H9 (cell line): ENCODE measurements around the gene ELOVL4. TPM values are rescaled to one million over a fixed set of nuclear protein-coding genes. Genes with fewer than 3 reads are reported as not detected.

Experiments
- DNase-seq: peaks from one replicate; pipeline ENCODE4 v3.0.0-alpha.2; 2017
- H2AFZ ChIP-seq: one replicate; pipeline ENCODE4 v1.6.1; 2013; ENCODE audit warnings: mild to moderate bottlenecking, low read length, control low read depth, moderate library complexity
- H2AK5ac ChIP-seq: 2 replicates; pipeline ENCODE4 v1.6.1; 2013; ENCODE audit warnings: low read length, control low read depth, mixed read lengths; ENCODE audit not compliant: insufficient read length
- H2BK120ac ChIP-seq: one replicate; pipeline ENCODE4 v1.6.1; 2013; ENCODE audit warnings: low read depth, mild to moderate bottlenecking, low read length, control low read depth, inconsistent platforms; ENCODE audit not compliant: poor library complexity, severe bottlenecking
- H2BK12ac ChIP-seq: 2 replicates; pipeline ENCODE4 v1.6.1; 2013; ENCODE audit warnings: low read length, control low read depth, mixed read lengths, low read depth; ENCODE audit not compliant: insufficient read length
- H2BK15ac ChIP-seq: 2 replicates; pipeline ENCODE4 v1.6.1; 2013; ENCODE audit warnings: low read depth, low read length, control low read depth
- H2BK20ac ChIP-seq: one replicate; pipeline ENCODE4 v1.6.1; 2013; ENCODE audit warnings: low read depth, mild to moderate bottlenecking, low read length, control low read depth, inconsistent platforms; ENCODE audit not compliant: poor library complexity, severe bottlenecking
- H2BK5ac ChIP-seq: 2 replicates; pipeline ENCODE4 v1.6.1; 2013; ENCODE audit warnings: low read length, control low read depth, mixed read lengths; ENCODE audit not compliant: insufficient read length
- H3K14ac ChIP-seq: 2 replicates; pipeline ENCODE4 v1.6.1; 2013; ENCODE audit warnings: low read length, control low read depth; ENCODE audit not compliant: insufficient read depth
- H3K18ac ChIP-seq: 2 replicates; pipeline ENCODE4 v1.6.1; 2013; ENCODE audit warnings: low read depth, mild to moderate bottlenecking, mixed read lengths, low read length, control low read depth; ENCODE audit not compliant: insufficient read length
- H3K23ac ChIP-seq: 2 replicates; pipeline ENCODE4 v1.6.1; 2013; ENCODE audit warnings: low read length, control low read depth, mixed read lengths, low read depth; ENCODE audit not compliant: insufficient read length
- H3K23me2 ChIP-seq: 2 replicates; pipeline ENCODE4 v1.6.1; 2013; ENCODE audit warnings: low read depth, mild to moderate bottlenecking, mixed read lengths, low read length, control low read depth; ENCODE audit not compliant: insufficient read length, poor library complexity, severe bottlenecking
- H3K27ac ChIP-seq: 2 replicates; pipeline ENCODE4 v1.5.1; 2013; ENCODE audit warnings: low read length, control low read depth, mixed read lengths, low read depth; ENCODE audit not compliant: insufficient read length
- H3K27me3 ChIP-seq: 2 replicates; pipeline ENCODE4 v1.6.1; 2013; ENCODE audit warnings: low read length, control low read depth, inconsistent platforms; ENCODE audit not compliant: insufficient read depth
- H3K4ac ChIP-seq: 2 replicates; pipeline ENCODE4 v1.6.1; 2013; ENCODE audit warnings: low read depth, mild to moderate bottlenecking, control low read depth, inconsistent platforms, low read length, moderate library complexity
- H3K4me1 ChIP-seq: 2 replicates; pipeline ENCODE4 v1.6.1; 2013; ENCODE audit warnings: low read length, control low read depth, inconsistent platforms; ENCODE audit not compliant: insufficient read depth
- H3K4me2 ChIP-seq: 2 replicates; pipeline ENCODE4 v1.6.1; 2013; ENCODE audit warnings: low read length, control low read depth, mixed read lengths; ENCODE audit not compliant: insufficient read length, insufficient read depth
- H3K56ac ChIP-seq: 2 replicates; pipeline ENCODE4 v1.6.1; 2013; ENCODE audit warnings: low read depth, mild to moderate bottlenecking, mixed read lengths, low read length, control low read depth; ENCODE audit not compliant: insufficient read length
- H3K79me1 ChIP-seq: 2 replicates; pipeline ENCODE4 v1.6.1; 2013; ENCODE audit warnings: low read depth, mild to moderate bottlenecking, moderate library complexity, low read length, control low read depth, inconsistent platforms; ENCODE audit not compliant: insufficient read depth, poor library complexity, severe bottlenecking
- H3K79me2 ChIP-seq: 2 replicates; pipeline ENCODE4 v1.6.1; 2013; ENCODE audit warnings: low read length, control low read depth, inconsistent platforms; ENCODE audit not compliant: insufficient read depth
- H3K9ac ChIP-seq: 2 replicates; pipeline ENCODE4 v1.6.1; 2013; ENCODE audit warnings: low read length, control low read depth, mixed read lengths; ENCODE audit not compliant: insufficient read length; ENCODE audit errors: extremely low read depth
- H3K9me3 ChIP-seq: one replicate; pipeline ENCODE4 v1.6.1; 2013; ENCODE audit warnings: low read depth, low read length, inconsistent platforms; ENCODE audit not compliant: control insufficient read depth
- H3T11ph ChIP-seq: one replicate; pipeline ENCODE4 v1.6.1; 2013; ENCODE audit warnings: mild to moderate bottlenecking, low read length, control low read depth, inconsistent platforms
- H4K20me1 ChIP-seq: one replicate; pipeline ENCODE4 v1.6.1; 2013; ENCODE audit not compliant: control insufficient read depth, insufficient read length, insufficient read depth
- H4K5ac ChIP-seq: 2 replicates; pipeline ENCODE4 v1.6.1; 2013; ENCODE audit warnings: low read depth, mild to moderate bottlenecking, mixed read lengths, low read length, control low read depth; ENCODE audit not compliant: insufficient read length
- H4K8ac ChIP-seq: replicated peaks from 2 replicates; pipeline ENCODE4 v1.6.1; 2013; ENCODE audit warnings: low read length, control low read depth, mixed read lengths, low read depth; ENCODE audit not compliant: insufficient read length
- H4K91ac ChIP-seq: 2 replicates; pipeline ENCODE4 v1.6.1; 2013; ENCODE audit warnings: low read depth, mild to moderate bottlenecking, moderate library complexity, mixed read lengths, low read length, control low read depth; ENCODE audit not compliant: insufficient read length
- H3K27ac Mint-ChIP-seq, 3 experiments: 2 replicates in 2 of 3; 3 replicates in 1 of 3; pipeline ENCODE4 v1.8.0; 2020 to 2021; ENCODE audit warnings: mixed read lengths in 3 of 3, mild to moderate bottlenecking in 1 of 3, moderate library complexity in 1 of 3
- H3K27me3 Mint-ChIP-seq: 2 replicates; pipeline ENCODE4 v1.8.0; 2021; ENCODE audit warnings: low read depth, mild to moderate bottlenecking, moderate library complexity, mixed read lengths
- H3K36me3 Mint-ChIP-seq, 3 experiments: 2 replicates in 2 of 3; 3 replicates in 1 of 3; pipeline ENCODE4 v1.8.0; 2020 to 2021; ENCODE audit warnings: low read depth in 3 of 3, mixed read lengths in 3 of 3; ENCODE audit not compliant: insufficient read depth in 1 of 3
- H3K4me1 Mint-ChIP-seq, 2 experiments: 2 replicates each; pipeline ENCODE4 v1.8.0; 2020; ENCODE audit warnings: mixed read lengths in 2 of 2
- H3K4me3 Mint-ChIP-seq, 2 experiments: 2 replicates in 1 of 2; 3 replicates in 1 of 2; pipeline ENCODE4 v1.8.0; 2020 to 2021; ENCODE audit warnings: mild to moderate bottlenecking in 2 of 2, mixed read lengths in 2 of 2, moderate library complexity in 1 of 2
- H3K9me3 Mint-ChIP-seq, 2 experiments: 2 replicates in 1 of 2; 3 replicates in 1 of 2; pipeline ENCODE4 v1.8.0; 2020; ENCODE audit warnings: mild to moderate bottlenecking in 2 of 2, mixed read lengths in 2 of 2, moderate library complexity in 1 of 2
- WGBS: extraction: QIAGEN DNeasy Blood & Tissue Kit; methylation state at CpG from one replicate; pipeline ENCODE4 v1.1.7; 2013; ENCODE audit warnings: missing lambda C conversion rate, low lambda C conversion rate, mixed read lengths; ENCODE audit not compliant: insufficient read length; ENCODE audit errors: extremely low coverage; 5-methylcytosine and 5-hydroxymethylcytosine counted together
- total RNA-seq: library from RNA; stranded (reverse); gene quantifications from 2 replicates; pipeline ENCODE4 v1.2.1, GENCODE V29; 2021
- TF ChIP-seq, protein P1 (sequence below): fragments of 200-600 bp; sonication (generic); conservative IDR thresholded peaks from 3 replicates; pipeline ENCODE4 v1.8.0; 2021; ENCODE audit warnings: antibody characterized with exemption, mild to moderate bottlenecking

Gene ELOVL4
- total RNA-seq, 1 experiment from 2014 or later, result 10.1 TPM

DNA sequence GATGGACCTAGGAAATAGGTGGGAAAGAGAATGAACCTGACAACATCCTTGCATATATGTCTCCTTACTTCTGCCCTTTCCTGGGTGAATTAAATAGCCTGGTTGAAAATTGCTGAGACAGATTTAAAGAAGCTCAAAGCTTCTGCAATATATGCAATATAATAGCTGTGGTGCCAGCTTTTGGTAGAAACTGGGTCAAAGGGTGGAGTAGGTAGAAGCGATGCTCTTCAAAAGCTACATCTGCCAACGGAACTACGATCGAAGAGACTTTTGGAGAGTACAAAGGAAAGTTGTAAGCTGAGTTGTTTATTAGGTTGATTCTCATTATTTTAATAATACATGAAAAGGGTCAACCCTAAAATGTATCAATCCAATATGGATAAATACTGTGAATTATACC is 34.3 kb upstream of the ELOVL4 start:
- H3K4me1 ChIP-seq, result no peaks in the 10 kb centered on the region
- no peak overlapping the region for H3K27ac Mint-ChIP-seq
- H3K9me3 Mint-ChIP-seq, result no peaks in the 10 kb centered on the region
- no peaks in the 10 kb centered on the region for H3K79me2 ChIP-seq
- H3T11ph ChIP-seq, result no peak overlapping the region
- H3K4me2 ChIP-seq, result no peak overlapping the region
- H4K5ac ChIP-seq, result no peak overlapping the region
- H2BK5ac ChIP-seq, result no peak overlapping the region
- no peaks in the 10 kb centered on the region for H3K23me2 ChIP-seq
- no peak overlapping the region for H2AFZ ChIP-seq
- WGBS, result no CpG with 5 or more reads among the region's 4 CpGs
- H3K79me1 ChIP-seq, result no peaks in the 10 kb centered on the region
- H3K9me3 ChIP-seq, result no peaks in the 10 kb centered on the region
- H3K9ac ChIP-seq, result no peak overlapping the region
- H2BK15ac ChIP-seq, result no peak overlapping the region
- H3K4me1 Mint-ChIP-seq, result no peaks in the 10 kb centered on the region; a peak in 1 of 4 replicates
- H3K14ac ChIP-seq, result no peak overlapping the region
- H4K20me1 ChIP-seq, result no peaks in the 10 kb centered on the region
- H3K27me3 Mint-ChIP-seq, result no peaks in the 10 kb centered on the region
- H2AK5ac ChIP-seq, result no peak overlapping the region
- no peak overlapping the region for H3K27ac ChIP-seq
- no peak overlapping the region for H3K4me3 Mint-ChIP-seq
- TF ChIP-seq, protein P1, sequence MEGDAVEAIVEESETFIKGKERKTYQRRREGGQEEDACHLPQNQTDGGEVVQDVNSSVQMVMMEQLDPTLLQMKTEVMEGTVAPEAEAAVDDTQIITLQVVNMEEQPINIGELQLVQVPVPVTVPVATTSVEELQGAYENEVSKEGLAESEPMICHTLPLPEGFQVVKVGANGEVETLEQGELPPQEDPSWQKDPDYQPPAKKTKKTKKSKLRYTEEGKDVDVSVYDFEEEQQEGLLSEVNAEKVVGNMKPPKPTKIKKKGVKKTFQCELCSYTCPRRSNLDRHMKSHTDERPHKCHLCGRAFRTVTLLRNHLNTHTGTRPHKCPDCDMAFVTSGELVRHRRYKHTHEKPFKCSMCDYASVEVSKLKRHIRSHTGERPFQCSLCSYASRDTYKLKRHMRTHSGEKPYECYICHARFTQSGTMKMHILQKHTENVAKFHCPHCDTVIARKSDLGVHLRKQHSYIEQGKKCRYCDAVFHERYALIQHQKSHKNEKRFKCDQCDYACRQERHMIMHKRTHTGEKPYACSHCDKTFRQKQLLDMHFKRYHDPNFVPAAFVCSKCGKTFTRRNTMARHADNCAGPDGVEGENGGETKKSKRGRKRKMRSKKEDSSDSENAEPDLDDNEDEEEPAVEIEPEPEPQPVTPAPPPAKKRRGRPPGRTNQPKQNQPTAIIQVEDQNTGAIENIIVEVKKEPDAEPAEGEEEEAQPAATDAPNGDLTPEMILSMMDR, result no peak
- H3K4ac ChIP-seq, result no peak overlapping the region
- H3K27me3 ChIP-seq, result no peaks in the 10 kb centered on the region
- no peaks in the 10 kb centered on the region for H3K36me3 Mint-ChIP-seq
- H4K91ac ChIP-seq, result no peak overlapping the region
- no peak overlapping the region for H3K56ac ChIP-seq
- H4K8ac ChIP-seq, result no peak overlapping the region
- no peak overlapping the region for H3K18ac ChIP-seq
- no peak overlapping the region for H2BK12ac ChIP-seq
- no peak overlapping the region for H2BK120ac ChIP-seq
- DNase-seq, result no peak
- H3K23ac ChIP-seq, result no peak overlapping the region
- H2BK20ac ChIP-seq, result no peak overlapping the region
